HG03039 (cell line): ENCODE data around the gene SRPK2.

Source experiments
- ATAC-seq: cut with Tn5 transposase; IDR thresholded peaks from one replicate; pipeline ENCODE4 v1.9.1; 2021; ENCODE audit warnings: mild to moderate bottlenecking, moderate library complexity; ENCODE audit not compliant: unreplicated experiment

The SRPK2 gene

DNA sequence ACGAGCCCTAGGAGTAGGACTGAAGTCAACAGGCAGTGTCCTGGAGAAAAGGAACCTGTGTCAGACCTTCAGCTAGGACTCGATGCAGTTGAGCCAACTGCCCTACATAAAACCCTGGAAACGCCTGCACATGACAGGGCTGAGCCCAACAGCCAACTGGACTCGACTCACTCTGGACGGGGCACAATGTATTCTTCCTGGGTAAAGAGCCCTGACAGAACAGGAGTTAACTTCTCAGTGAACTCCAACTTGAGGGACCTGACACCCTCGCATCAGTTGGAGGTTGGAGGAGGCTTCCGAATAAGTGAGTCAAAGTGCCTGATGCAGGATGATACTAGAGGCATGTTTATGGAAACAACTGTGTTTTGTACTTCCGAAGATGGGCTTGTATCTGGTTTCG is 281.3 kb downstream of the SRPK2 start:
- no peak for ATAC-seq

DNA sequence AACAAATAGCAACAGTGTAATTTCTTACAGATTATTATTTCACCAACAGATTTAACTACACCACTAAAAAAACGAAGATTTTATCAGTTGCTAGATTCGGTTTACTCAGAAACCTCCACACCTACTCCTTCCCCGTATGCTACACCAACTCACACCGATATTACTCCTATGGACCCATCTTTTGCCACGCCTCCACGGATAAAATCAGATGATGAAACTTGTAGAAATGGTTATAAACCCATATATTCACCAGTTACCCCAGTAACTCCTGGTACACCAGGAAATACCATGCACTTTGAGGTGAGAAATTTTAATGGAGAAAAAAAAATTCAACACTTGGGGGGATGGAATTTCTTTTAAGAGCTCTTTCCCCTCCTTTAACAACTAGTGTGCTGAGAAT is 282.2 kb downstream of the SRPK2 start:
- ATAC-seq: no peak

GRCh38 chr7:105105579-105105978 is 283.1 kb downstream of the SRPK2 start:
- no peak for ATAC-seq

- ATAC-seq: no peak
Measured at GRCh38 chr7:105102557-105103352, 286.0 kb downstream of the SRPK2 start.

GRCh38 chr7:105101864-105102263 is 286.9 kb downstream of the SRPK2 start:
- no peak for ATAC-seq

DNA sequence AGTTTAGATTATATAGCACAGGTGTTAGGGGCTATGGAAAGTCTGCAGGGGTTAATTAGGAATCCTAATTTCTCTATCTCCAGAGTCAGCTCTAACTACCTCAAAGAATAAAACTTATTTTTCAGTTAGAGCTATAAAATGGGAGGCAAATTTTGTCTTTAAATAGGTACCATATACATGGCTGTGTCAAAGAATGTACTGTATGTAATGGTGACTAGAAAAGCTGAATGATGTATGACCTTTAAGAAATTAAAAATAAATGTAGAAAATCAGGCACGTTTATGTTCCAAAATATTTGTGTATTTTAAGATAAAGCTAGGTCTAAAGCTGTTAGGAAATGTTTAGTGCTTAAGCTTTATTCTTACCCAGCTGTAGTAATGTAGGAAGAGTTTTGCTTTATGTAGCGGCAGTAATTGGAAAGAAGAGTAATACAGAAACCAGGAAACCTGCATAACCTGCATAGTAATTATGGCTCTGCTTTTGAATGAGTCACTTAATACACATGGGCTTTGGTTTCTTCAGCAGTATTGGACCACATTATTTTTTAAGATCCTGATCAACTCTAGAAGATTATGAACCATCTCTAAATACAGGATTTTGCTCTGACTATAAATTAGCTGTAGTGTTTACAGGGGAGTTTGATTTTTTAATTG is 289.7 kb downstream of the SRPK2 start:
- ATAC-seq: peak; percentile 77

- no peak for ATAC-seq
Measured at GRCh38 chr7:105097619-105098018, 291.1 kb downstream of the SRPK2 start.

DNA sequence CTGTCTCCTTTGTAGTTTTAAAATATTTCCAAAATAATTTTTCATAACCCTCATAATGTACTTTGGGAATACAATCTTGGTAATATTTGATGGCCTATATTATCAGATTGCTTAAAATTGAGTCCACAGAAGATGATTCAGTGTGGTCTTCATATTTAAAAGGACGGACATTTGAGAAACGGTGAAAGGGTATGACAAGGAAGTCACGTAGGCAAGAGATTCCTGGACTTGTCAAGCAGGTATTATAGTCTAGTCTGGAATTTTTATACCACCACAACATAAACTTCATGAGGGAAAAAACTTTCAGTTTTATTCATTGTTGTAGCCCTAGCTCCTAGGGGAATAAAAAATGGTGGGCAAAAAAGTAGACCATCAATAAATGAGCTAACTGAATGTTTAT is 292.4 kb downstream of the SRPK2 start:
- ATAC-seq: no peak

DNA sequence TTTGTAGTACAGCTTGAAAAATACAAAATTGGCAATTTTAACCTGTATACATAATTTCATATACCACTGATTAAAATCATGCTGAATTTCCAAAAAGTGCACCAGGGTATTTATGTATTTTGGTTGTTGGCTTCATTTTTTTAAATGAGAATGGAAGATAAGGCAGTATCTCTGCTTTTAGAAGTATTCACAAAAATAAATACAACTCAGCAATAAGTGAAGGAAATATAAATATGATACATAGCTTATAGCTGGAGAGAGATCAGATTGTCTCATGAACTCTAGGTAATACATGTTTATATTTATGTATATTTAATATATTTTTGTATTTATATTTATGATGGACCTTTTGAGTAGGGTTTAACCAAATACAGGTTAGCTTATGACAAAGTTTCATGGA is 293.8 kb downstream of the SRPK2 start:
- ATAC-seq: no peak

GRCh38 chr7:105088456-105088855 is 300.3 kb downstream of the SRPK2 start:
- no peak for ATAC-seq

- no peak for ATAC-seq
Measured at GRCh38 chr7:105087981-105088380, 300.7 kb downstream of the SRPK2 start.

DNA sequence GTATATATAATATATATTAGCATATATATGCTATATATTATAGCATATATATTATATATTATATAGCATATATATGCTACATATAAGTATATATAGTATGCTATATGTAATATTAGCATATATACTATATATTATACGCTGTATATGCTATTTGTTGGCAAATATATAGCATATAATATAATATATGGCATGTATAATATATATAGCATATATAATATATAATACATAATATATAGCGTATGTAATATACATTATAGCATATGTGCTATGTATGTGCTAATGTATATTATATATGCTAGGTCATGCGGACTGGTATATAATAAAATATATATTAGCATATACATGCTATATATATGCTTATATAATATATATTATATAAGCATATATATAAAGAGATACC is 301.9 kb downstream of the SRPK2 start:
- no peak for ATAC-seq

DNA sequence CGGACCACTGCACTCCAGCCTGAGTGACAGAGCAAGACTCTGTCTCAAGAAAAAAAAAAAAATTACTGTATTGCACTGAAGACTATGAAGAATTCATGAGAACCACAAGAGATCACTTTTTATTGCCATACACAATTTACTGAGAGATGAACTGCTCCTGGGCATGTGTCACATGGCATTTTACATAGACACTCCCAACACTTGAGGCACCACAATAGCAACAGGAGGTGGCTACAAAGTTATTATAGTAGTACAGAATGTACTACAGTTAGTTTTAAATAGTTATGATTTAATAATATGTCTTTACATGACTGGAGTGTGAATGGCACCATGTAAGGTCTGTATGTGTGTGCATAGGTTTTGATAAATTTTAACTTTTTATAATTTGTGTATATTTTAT is 304.1 kb downstream of the SRPK2 start:
- no peak for ATAC-seq

GRCh38 chr7:105079348-105079747 is 309.4 kb downstream of the SRPK2 start:
- ATAC-seq: no peak

- ATAC-seq: no peak
Measured at GRCh38 chr7:105073143-105073542, 315.6 kb downstream of the SRPK2 start.

DNA sequence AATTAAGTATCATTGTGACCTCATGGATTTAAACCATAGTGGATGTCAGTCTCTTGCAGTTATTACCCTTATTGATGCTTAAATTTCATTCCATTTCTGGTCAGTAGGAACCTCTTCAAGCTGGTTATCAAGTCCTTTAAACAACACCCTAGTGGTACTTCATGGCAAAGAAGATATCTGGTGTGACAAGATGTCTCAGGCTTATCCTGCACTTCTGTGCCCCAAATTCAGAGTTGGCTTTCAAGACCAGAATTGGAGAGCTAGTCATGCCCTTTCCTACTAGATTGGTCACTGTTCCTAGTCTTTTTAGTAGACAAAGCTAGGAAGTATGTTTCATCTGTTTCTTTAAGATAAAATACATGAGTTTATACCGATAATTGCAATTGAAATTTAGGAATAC is 319.8 kb downstream of the SRPK2 start:
- ATAC-seq: no peak

GRCh38 chr7:105067691-105068090 is 321.0 kb downstream of the SRPK2 start:
- ATAC-seq: no peak
